Endothelial cell (in vitro differentiated cells): ENCODE results near the gene C1QTNF3. TPM values are rescaled to one million over a fixed set of nuclear protein-coding genes. Genes with fewer than 3 reads are reported as not detected.

Source experiments
- DNase-seq: peaks from one replicate; pipeline ENCODE4 v3.0.0; 2021; ENCODE audit warnings: low spot score
- H3K27ac Mint-ChIP-seq: one replicate; pipeline ENCODE4 v1.8.0; 2021; ENCODE audit warnings: mixed read lengths, inconsistent platforms; ENCODE audit not compliant: unreplicated experiment
- H3K27me3 Mint-ChIP-seq: one replicate; pipeline ENCODE4 v1.8.0; 2021; ENCODE audit warnings: mild to moderate bottlenecking, moderate library complexity, mixed read lengths, inconsistent platforms; ENCODE audit not compliant: unreplicated experiment
- H3K36me3 Mint-ChIP-seq: one replicate; pipeline ENCODE4 v1.8.0; 2021; ENCODE audit warnings: mild to moderate bottlenecking, low read depth, mixed read lengths, inconsistent platforms; ENCODE audit not compliant: unreplicated experiment
- H3K4me1 Mint-ChIP-seq: one replicate; pipeline ENCODE4 v1.8.0; 2021; ENCODE audit warnings: mild to moderate bottlenecking, mixed read lengths, inconsistent platforms; ENCODE audit not compliant: unreplicated experiment
- H3K4me3 Mint-ChIP-seq: one replicate; pipeline ENCODE4 v1.8.0; 2021; ENCODE audit warnings: mild to moderate bottlenecking, mixed read lengths, inconsistent platforms; ENCODE audit not compliant: unreplicated experiment
- H3K9me3 Mint-ChIP-seq: one replicate; pipeline ENCODE4 v1.8.0; 2021; ENCODE audit warnings: mixed read lengths, inconsistent platforms; ENCODE audit not compliant: unreplicated experiment
- CTCF ChIP-seq: fragments of 200-600 bp; sonication (generic); IDR thresholded peaks from one replicate; pipeline ENCODE4 v1.5.0; 2021; ENCODE audit warnings: antibody characterized with exemption; ENCODE audit not compliant: unreplicated experiment
- total RNA-seq: library from RNA; stranded (reverse); fragmentation: NEBNext Ultra II Directional; extraction: Animal tissue kit (Norgen Biotek cat#: 25700); gene quantifications from one replicate; pipeline ENCODE4 v1.2.1, GENCODE V29; 2021; ENCODE audit not compliant: unreplicated experiment

Gene C1QTNF3
- total RNA-seq, 1 donor from 2014 or later: 2.1 TPM

- H3K4me1 Mint-ChIP-seq: peaks cover 7% of the 10 kb centered on the region
- H3K27me3 Mint-ChIP-seq: peaks cover 4% of the 10 kb centered on the region
- no peaks in the 10 kb centered on the region for H3K36me3 Mint-ChIP-seq
- no peaks in the 10 kb centered on the region for H3K9me3 Mint-ChIP-seq
- H3K27ac Mint-ChIP-seq: no peak overlapping the region
- no peak for TF ChIP-seq CTCF
- DNase-seq: no peak
- no peak overlapping the region for H3K4me3 Mint-ChIP-seq
Observed at GRCh38 chr5:33973271-33973670, 69.7 kb downstream of the C1QTNF3 start.

DNA sequence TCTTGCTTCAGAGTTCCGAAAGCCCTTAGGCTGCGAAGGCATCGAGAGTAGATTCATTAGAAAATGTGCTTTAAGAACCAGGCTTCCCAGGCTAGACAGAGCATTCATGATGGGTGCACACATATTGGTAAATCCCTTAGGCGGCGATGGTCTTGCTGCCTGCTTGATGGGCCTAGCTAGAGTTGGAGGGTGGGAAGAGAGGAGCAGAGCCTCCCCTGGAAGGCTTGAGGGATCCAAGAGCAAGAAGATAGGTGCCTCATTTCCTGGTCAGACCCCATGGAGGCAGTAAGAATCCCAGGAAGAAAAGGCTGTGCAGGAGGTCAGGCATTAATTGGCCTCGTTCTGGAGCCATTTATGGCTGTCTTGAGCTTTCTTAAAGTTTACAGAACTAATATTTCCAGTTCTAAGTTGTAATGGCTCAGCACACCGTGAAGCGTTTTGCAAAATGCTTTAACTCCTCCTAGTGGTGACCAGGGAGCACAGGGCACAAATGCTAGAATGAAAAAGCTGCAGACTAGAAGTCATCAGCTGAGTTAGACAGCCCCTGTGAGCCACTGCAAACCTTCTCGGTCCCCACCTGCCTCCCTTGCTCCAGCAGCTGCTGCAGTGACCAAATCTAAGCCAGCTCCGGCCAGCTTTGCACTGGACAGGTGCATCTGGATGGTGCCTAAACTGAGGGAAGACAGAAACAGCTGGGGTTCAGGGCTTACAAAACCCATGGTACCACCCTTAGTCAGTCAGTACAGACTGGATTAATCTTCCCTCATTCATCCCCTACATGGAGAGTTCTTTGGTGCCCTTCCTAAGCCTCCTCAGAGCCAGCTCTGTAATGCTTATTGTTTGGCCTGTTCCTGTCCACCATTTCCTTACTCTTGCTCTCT, 73.2 kb downstream of the C1QTNF3 start:
- Mint-ChIP-seq H3K36me3 (no peaks in the 10 kb centered on the region), H3K27ac (no peak overlapping the region), H3K27me3 (peaks cover 3% of the 10 kb centered on the region), H3K4me3 (no peak overlapping the region), H3K9me3 (no peaks in the 10 kb centered on the region), H3K4me1 (peaks cover 7% of the 10 kb centered on the region)
- peak; percentile 55 for TF ChIP-seq CTCF
- peak; percentile 13 for DNase-seq

DNA sequence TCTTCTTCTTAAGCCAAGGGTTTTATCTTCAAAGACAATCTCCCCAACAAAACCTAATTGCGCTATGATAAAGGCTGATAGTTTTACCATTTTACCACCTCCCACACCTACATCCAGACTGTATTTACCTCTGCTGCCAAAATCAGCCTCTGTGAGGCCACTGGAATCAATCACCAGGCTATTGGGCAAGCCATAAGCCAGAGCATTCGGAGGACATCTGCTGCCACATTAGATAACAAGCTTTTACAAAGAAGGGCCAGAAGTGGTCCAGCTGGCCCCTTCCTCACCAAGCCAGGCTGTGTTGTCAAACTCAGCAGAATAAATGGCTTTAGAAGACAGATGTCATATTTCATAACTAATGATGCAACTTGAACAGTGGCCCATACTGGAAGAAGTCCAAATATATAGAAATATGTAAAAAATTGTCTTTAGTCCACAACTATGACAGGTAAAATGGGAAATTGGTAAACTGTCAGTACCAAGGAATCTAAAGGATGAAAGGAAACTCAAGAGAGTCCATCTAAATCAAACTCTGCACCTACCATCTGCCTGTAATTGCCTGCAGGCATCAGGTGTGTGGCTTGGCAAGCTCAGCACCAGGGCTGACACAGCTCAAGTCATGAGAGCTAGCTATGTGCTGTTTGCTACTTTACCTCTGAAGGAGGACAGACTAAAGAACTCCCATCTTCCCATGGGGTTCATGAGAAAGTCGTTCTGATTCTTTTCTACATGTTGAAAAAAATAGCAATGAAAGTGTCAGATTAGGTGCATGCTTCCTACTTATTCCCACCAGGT, 74.6 kb downstream of the C1QTNF3 start:
- DNase-seq: no peak
- H3K27me3 Mint-ChIP-seq: peaks cover 3% of the 10 kb centered on the region
- H3K36me3 Mint-ChIP-seq: no peaks in the 10 kb centered on the region
- no peak overlapping the region for H3K4me3 Mint-ChIP-seq
- H3K27ac Mint-ChIP-seq: no peak overlapping the region
- H3K9me3 Mint-ChIP-seq: no peaks in the 10 kb centered on the region
- no peak for TF ChIP-seq CTCF
- H3K4me1 Mint-ChIP-seq: peaks cover 7% of the 10 kb centered on the region

Other genes with a start within 250 kb of the C1QTNF3 start
- gene ADAMTS12, start 151.2 kb downstream of the C1QTNF3 start, total RNA-seq: 9.8 TPM
- gene RXFP3, start 106.8 kb downstream of the C1QTNF3 start, total RNA-seq: 0.18 TPM
- gene SLC45A2, start 58.5 kb downstream of the C1QTNF3 start, total RNA-seq: 0.15 TPM
- gene AMACR, start 35.2 kb downstream of the C1QTNF3 start, total RNA-seq: 29.3 TPM